Caco-2 (cell line): ENCODE measurements around the gene MED8. TPM values are rescaled to one million over a fixed set of nuclear protein-coding genes. Genes with fewer than 3 reads are reported as not detected.

Experiments used
- BruUV-seq: library from RNA; stranded (reverse); fragments of 400-500 nt; replicated peaks from 2 replicates; lab custom pipeline; 2021; lab: Mats Ljungman, UMichigan
- CTCF ChIA-PET: fragments of 300-600 bp; sonication (Branson Sonifier 250); formaldehyde crosslinking; loops from one replicate; lab custom pipeline; 2022; ENCODE audit warnings: antibody characterized with exemption; lab: Charles Lee
- POLR2A ChIA-PET: fragments of 300-600 bp; sonication (Branson Sonifier 250); formaldehyde crosslinking; loops from one replicate; lab custom pipeline; 2022; ENCODE audit warnings: antibody characterized with exemption; lab: Charles Lee
- DNase-seq, 2 experiments: peaks; one replicate each; pipeline versions ENCODE4 v3.0.0 to v3.0.0-alpha.2; 2020 to 2022
- H3K27me3 ChIP-seq: replicated peaks from 2 replicates; pipeline ENCODE4 v1.6.0; 2011; ENCODE audit warnings: low read length; ENCODE audit not compliant: control insufficient read depth, insufficient read depth
- H3K36me3 ChIP-seq: 2 replicates; pipeline ENCODE4 v1.5.1; 2011; ENCODE audit warnings: low read length; ENCODE audit not compliant: control insufficient read depth, insufficient read depth
- H3K4me1 ChIP-seq: fragments of 250-450 bp; sonication (Bioruptor Pico); 2 replicates; pipeline ENCODE4 v1.5.1; 2020; ENCODE audit warnings: mild to moderate bottlenecking
- H3K4me3 ChIP-seq: 2 replicates; pipeline ENCODE4 v1.5.1; 2011; ENCODE audit warnings: low read depth, mild to moderate bottlenecking, control low read depth, low read length
- H3K9me3 ChIP-seq: fragments of 250-450 bp; sonication (Bioruptor Pico); 2 replicates; pipeline ENCODE4 v1.5.1; 2020; ENCODE audit warnings: mild to moderate bottlenecking, moderate library complexity
- H3K27ac Mint-ChIP-seq: one replicate; pipeline ENCODE4 v1.8.0; 2022; ENCODE audit warnings: mixed read lengths; ENCODE audit not compliant: unreplicated experiment
- H3K27me3 Mint-ChIP-seq: one replicate; pipeline ENCODE4 v1.8.0; 2022; ENCODE audit warnings: mixed read lengths; ENCODE audit not compliant: insufficient read depth, unreplicated experiment
- H3K36me3 Mint-ChIP-seq: one replicate; pipeline ENCODE4 v1.8.0; 2022; ENCODE audit warnings: mild to moderate bottlenecking, mixed read lengths; ENCODE audit not compliant: insufficient read depth, unreplicated experiment
- H3K4me1 Mint-ChIP-seq: one replicate; pipeline ENCODE4 v1.8.0; 2022; ENCODE audit warnings: low read depth, mixed read lengths; ENCODE audit not compliant: unreplicated experiment
- H3K4me3 Mint-ChIP-seq: one replicate; pipeline ENCODE4 v1.8.0; 2022; ENCODE audit warnings: mild to moderate bottlenecking, moderate library complexity, mixed read lengths; ENCODE audit not compliant: unreplicated experiment
- H3K9me3 Mint-ChIP-seq: one replicate; pipeline ENCODE4 v1.8.0; 2022; ENCODE audit warnings: mixed read lengths; ENCODE audit not compliant: unreplicated experiment
- CTCF ChIP-seq, 2 experiments: fragments of 200-600 bp in 1 of 2; IDR thresholded peaks; 1 replicate in 1 of 2; 2 replicates in 1 of 2; pipeline versions ENCODE4 v1.5.1 to v1.8.0; 2011 to 2022; ENCODE audit warnings: antibody characterized with exemption in 1 of 2, control low read depth in 1 of 2, inconsistent platforms in 1 of 2, low read depth in 1 of 2, low read length in 1 of 2, mild to moderate bottlenecking in 1 of 2, moderate library complexity in 1 of 2; ENCODE audit not compliant: insufficient read depth in 1 of 2, severe bottlenecking in 1 of 2, unreplicated experiment in 1 of 2
- intact Hi-C: fragments of 100-400 bp; cut with micrococcal nuclease; formaldehyde crosslinking; loops from one replicate; pipeline ENCODE4 v1.10.0; 2022; ENCODE audit not compliant: unreplicated experiment
- total RNA-seq: library from RNA; stranded (reverse); gene quantifications from 2 replicates; pipeline ENCODE4 v1.2.3, GENCODE V29; 2022

MED8 gene
- total RNA-seq, 1 experiment from 2014 or later, result 35.8 TPM

- no peaks in the 10 kb centered on the region for H3K27me3 Mint-ChIP-seq
- CTCF ChIA-PET, result no interaction called here
- peaks cover 14% of the 10 kb centered on the region for H3K36me3 Mint-ChIP-seq
- no peaks in the 10 kb centered on the region for H3K9me3 Mint-ChIP-seq
- no peaks in the 10 kb centered on the region for H3K27me3 ChIP-seq
- no peak for DNase-seq
- H3K4me3 Mint-ChIP-seq, result no peak overlapping the region
- intact Hi-C loops, result no loop called here
- POLR2A ChIA-PET, result no interaction called here
- no peaks in the 10 kb centered on the region; the same call in 1 of the 2 replicates for H3K4me1 ChIP-seq
- TF ChIP-seq CTCF (IDR thresholded peaks at IDR 0.05; ENCODE audit: insufficient read depth in 1 of 2, low read depth in 1 of 2, low read length in 1 of 2, severe bottlenecking in 1 of 2, unreplicated experiment in 1 of 2), result no peak
- no peak overlapping the region for H3K27ac Mint-ChIP-seq
- H3K9me3 ChIP-seq, result no peaks in the 10 kb centered on the region
- no peaks in the 10 kb centered on the region for H3K36me3 ChIP-seq
- no peak overlapping the region for H3K4me3 ChIP-seq
- H3K4me1 Mint-ChIP-seq, result peaks cover 23% of the 10 kb centered on the region
- BruUV-seq, result no TSS peak
Measured at GRCh38 chr1:43351421-43352350, 37.9 kb downstream of the MED8 start.

- no TSS peak for BruUV-seq
Measured at GRCh38 chr1:43350976-43351375, 38.6 kb downstream of the MED8 start.

More at GRCh38 chr1:43350976-43351375, 38.6 kb downstream of the MED8 start:
- DNase-seq, result no peak
- no peaks in the 10 kb centered on the region for H3K36me3 ChIP-seq
- no peaks in the 10 kb centered on the region for H3K9me3 ChIP-seq
- ChIA-PET CTCF (no interaction called here), POLR2A (no interaction called here)
- Mint-ChIP-seq H3K36me3 (peaks cover 14% of the 10 kb centered on the region), H3K27ac (no peak overlapping the region), H3K9me3 (no peaks in the 10 kb centered on the region), H3K27me3 (no peaks in the 10 kb centered on the region), H3K4me3 (no peak overlapping the region), H3K4me1 (peaks cover 23% of the 10 kb centered on the region)
- no peaks in the 10 kb centered on the region; the same call in 1 of the 2 replicates for H3K4me1 ChIP-seq
- TF ChIP-seq CTCF (IDR thresholded peaks at IDR 0.05; ENCODE audit: insufficient read depth in 1 of 2, low read depth in 1 of 2, low read length in 1 of 2, severe bottlenecking in 1 of 2, unreplicated experiment in 1 of 2), result no peak
- intact Hi-C loops, result no loop called here
- no peak overlapping the region for H3K4me3 ChIP-seq
- H3K27me3 ChIP-seq, result no peaks in the 10 kb centered on the region
